MG63 (cell line): ENCODE data around the gene CTNNBL1. TPM values are rescaled to one million over a fixed set of nuclear protein-coding genes. Genes with fewer than 3 reads are reported as not detected.
A peak's percentile ranks its signal among the peaks of the same experiment; 100 is the strongest.

Source experiments
- DNase-seq: peaks from one replicate; pipeline ENCODE4 v3.0.0-alpha.2; 2020
- H3K27me3 ChIP-seq: fragments of 250-450 bp; sonication (Bioruptor Pico); 2 replicates; pipeline ENCODE4 v1.5.1; 2020; ENCODE audit warnings: mild to moderate bottlenecking, moderate library complexity
- H3K36me3 ChIP-seq: fragments of 250-450 bp; sonication (Bioruptor Pico); 2 replicates; pipeline ENCODE4 v1.5.1; 2020; ENCODE audit warnings: mild to moderate bottlenecking, moderate library complexity
- H3K4me3 ChIP-seq: fragments of 250-450 bp; sonication (Bioruptor Pico); 2 replicates; pipeline ENCODE4 v1.5.1; 2020; ENCODE audit warnings: mild to moderate bottlenecking, moderate library complexity
- H3K9me3 ChIP-seq: fragments of 250-450 bp; sonication (Bioruptor Pico); 2 replicates; pipeline ENCODE4 v1.5.1; 2020; ENCODE audit warnings: mild to moderate bottlenecking, moderate library complexity
- total RNA-seq: library from RNA; depleted of rRNA; stranded (reverse); fragments of >200 nt; shearing (Covaris generic); gene quantifications from 2 replicates; pipeline ENCODE4 v1.2.3, GENCODE V29; 2014; ENCODE audit warnings: low replicate concordance

The CTNNBL1 gene
- total RNA-seq, 1 experiment from 2014 or later = 44.9 TPM

DNA sequence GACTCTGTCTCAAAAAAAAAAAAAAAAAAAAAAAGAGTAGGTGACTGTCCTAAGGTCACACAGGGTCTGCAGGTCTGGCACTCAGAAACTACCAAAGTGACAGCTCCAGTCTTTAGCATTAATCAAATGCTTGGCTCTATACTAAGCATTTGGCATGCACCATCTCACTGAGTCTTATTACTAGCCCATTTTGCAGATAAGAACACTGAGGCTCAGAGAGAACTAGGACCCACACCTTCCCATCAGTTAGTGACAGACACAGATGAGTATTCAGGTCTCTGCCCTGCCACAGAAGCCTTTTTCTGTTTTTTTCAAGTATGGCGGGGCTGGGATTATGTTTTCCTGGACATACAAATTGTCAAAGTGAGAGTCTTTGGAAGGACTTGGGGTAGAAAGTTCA lies 186.0 kb downstream of the CTNNBL1 start:
- Histone ChIP-seq H3K27me3 (no peaks in the 10 kb centered on the region), H3K4me3 (no peak overlapping the region), H3K9me3 (no peaks in the 10 kb centered on the region), H3K36me3 (no peaks in the 10 kb centered on the region)
- no peak for DNase-seq

DNA sequence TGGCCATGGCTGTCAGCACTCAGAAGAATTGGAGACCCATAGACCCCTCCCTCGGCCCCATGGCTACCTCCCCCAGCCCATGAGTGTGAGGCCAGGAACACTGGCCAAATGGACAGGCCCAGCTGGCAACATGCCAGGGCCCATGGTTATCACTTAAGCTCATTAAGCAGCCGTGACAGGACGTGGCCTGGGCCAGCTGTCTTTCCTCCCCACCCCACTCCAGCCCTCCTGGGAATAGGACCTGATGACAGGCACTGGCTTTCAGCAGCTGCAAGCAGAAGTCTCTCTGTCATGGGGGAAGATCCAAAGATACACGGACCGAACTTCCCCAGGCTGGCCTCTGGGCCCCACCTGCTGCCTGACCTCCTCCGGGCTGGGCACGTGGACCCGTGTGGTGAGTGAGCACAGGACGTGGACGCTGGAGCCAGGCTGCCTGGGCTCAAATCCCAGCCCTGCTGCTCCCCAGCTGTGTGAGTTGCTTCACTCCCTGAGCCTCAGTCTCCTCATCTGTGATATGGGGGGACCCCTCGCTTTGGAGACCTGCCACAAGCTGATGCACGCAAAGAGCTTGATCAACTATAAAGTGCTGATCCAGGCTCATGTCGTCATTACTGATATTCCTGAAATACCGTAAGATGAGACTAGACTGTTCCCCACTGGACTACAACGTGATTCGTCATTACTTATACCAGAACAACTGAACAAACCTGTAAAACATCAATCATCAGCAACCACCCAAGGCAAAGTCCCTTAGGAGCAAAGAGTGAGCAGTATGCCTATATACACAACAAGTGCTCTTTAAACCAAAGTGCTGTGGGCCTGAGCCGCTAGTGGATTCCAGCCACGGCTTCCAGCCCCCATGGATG lies 187.1 kb downstream of the CTNNBL1 start:
- H3K9me3 ChIP-seq = no peaks in the 10 kb centered on the region
- no peak for DNase-seq

DNA sequence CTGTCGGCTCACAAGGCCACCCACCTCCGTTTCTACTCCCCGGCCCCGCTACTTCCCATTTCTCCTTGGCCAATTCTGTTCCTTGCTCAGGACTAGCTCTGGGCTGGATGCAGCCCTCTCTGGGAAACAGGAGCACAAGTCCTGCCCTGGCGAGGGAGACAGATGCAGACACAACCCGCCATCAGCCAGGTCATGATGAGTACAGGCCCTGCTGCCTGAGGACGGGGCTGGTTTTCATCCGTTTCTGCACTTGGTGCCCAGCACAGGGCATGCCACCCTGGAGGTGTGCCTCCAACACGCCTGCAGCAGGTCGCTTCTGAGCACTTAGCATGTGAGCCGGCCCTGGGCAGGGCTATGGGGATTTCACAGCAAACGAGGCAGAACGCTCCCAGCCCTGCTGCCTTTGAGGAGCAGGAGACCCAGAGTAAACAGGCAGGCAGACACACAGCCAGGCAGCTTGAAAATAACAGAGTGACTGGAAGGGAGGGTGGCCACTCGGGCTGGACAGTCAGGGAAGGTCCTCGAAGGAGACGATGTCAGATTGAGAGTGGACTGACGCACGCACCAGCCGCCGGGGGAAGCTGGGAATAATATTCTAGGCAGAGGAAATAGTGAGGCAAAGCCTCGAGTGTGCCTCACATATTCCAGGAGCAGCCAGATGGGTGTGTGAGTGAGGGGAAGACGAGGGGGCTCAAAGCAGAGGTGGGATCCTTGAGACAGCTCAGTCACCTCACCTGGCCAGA lies 187.9 kb downstream of the CTNNBL1 start:
- H3K9me3 ChIP-seq = no peaks in the 10 kb centered on the region
- H3K4me3 ChIP-seq = no peak overlapping the region
- H3K36me3 ChIP-seq = no peaks in the 10 kb centered on the region
- no peak for DNase-seq
- no peaks in the 10 kb centered on the region for H3K27me3 ChIP-seq

More for the DNA sequence above, 187.1 kb downstream of the CTNNBL1 start:
- Histone ChIP-seq H3K36me3 (no peaks in the 10 kb centered on the region), H3K4me3 (no peak overlapping the region), H3K27me3 (no peaks in the 10 kb centered on the region)

DNA sequence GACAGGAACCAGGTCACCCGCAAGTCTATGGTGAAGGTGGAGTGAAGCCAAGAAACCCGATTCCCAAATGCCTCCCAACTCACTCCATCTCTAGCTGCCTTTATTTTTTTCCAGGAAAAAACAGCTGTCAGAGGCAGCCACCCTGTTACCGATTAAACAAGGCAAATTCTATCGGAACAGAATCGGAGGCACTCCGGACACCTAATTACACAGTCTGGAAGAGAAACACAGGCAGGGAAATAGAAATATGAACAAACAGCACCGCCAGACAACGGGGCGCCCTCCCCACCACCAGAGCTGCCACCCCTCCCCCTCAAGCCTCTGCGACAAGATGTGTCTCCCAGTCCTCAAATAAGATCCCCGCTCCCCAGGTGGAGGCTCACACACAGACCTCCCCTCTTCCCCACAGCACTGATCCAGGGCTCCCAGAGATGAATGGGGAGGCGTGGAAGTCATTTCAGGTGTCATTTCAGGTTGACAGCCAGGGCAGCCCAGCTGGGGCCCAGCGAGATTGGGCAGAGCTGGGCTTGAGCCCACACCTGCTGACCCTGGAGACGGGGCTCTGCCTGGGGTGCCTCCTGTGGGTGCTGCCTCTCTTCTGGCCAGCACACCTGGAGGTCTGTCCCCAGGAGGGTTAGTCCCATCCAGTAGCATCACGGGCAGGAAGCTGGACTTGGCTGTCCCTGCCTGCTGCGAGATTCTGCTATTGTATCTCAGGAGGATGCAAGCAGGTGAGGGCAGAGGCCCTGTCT lies 189.3 kb downstream of the CTNNBL1 start:
- DNase-seq = no peak
- no peak overlapping the region for H3K4me3 ChIP-seq

DNA sequence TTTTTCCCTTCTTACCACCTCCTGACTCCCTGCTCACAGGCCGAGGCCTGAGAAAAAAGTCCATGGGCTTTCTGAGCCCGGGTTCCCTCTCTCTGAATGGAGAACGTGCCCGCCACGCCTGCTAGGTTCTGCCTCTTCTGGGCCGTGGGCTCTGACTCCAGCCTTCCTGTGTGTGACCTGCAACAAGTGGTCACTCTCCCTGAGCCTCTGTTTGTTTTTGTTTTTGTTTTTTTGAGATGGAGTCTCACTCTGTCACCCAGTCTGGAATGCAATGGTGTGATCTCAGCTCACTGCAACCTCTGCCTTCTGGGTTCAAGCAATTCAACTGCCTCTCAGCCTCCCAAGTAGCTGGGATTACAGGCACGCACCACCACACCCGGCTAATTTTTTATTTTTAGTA lies 191.2 kb downstream of the CTNNBL1 start:
- H3K36me3 ChIP-seq = no peaks in the 10 kb centered on the region
- no peaks in the 10 kb centered on the region for H3K27me3 ChIP-seq
- no peaks in the 10 kb centered on the region for H3K9me3 ChIP-seq
- H3K4me3 ChIP-seq = no peak overlapping the region
- DNase-seq = no peak

More for the DNA sequence above, 189.3 kb downstream of the CTNNBL1 start:
- Histone ChIP-seq H3K9me3 (no peaks in the 10 kb centered on the region), H3K27me3 (no peaks in the 10 kb centered on the region), H3K36me3 (no peaks in the 10 kb centered on the region)

DNA sequence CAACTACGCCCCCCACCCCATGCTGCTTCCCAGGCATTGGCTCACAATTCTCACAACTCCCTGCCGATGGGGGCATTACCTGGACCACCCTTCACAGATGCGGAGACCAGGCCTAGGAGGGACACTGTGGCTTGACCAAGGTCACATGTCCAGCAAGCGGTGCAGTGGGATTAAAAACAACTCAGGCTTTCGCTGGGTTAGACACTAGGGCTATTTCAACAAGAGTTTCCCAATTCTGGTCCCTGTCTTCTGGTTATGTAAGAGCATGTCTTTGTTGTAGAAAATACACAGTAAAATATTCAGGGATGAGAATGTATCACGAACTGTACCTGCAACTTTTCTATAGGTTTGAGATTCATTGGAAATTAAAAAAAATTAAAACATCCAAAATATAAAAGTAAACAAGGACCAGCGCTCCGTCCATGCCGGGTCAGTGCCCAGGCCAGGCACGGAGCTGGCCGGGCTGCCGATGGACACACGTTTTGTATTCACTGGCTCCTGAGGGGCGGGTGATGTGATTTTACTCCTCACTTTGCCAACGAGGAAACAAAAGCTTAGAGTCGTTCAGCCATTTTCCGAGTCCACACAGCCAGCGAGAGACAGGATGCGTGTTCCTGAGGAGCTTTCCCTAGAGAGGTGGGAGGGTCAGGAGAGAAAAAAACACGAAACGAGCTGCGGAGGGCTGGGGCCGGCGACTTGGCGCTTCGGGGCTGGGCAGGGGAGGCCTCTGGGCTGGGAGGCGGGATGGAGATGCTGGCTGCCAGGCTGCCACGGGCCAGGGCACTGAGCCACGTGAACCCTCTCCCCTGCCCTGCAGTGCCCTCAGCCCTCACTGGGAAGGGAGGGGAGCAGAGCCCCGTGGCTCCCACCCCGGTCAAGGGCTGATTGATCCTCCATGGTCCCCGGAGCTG lies 192.0 kb downstream of the CTNNBL1 start:
- Histone ChIP-seq H3K36me3 (no peaks in the 10 kb centered on the region), H3K9me3 (no peaks in the 10 kb centered on the region), H3K27me3 (no peaks in the 10 kb centered on the region), H3K4me3 (no peak overlapping the region)
- no peak for DNase-seq

DNA sequence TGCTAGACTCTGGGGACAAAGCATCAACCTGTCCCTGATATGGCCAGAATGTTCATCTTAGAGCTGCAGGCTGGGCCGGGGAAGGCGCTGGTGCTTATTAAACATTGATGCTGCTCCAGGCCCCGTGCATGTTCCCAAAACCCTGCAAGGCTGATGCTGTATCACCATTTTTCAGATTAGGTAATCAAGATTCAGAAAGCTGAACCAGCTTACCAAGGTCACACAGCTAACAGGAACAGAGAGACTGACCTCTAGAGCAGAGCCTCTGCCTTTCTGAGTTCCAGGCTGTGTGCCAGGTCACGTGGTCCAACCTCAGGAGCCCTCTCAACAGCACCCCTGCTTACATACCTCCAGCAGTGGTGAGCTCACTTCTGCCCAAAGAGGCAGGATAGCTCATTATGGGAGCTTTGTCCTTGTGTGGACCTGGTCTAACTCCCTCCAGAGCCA lies 193.0 kb downstream of the CTNNBL1 start:
- no peaks in the 10 kb centered on the region for H3K27me3 ChIP-seq
- DNase-seq = peak; percentile 46
- no peaks in the 10 kb centered on the region for H3K9me3 ChIP-seq
- no peaks in the 10 kb centered on the region for H3K36me3 ChIP-seq
- no peak overlapping the region for H3K4me3 ChIP-seq

DNA sequence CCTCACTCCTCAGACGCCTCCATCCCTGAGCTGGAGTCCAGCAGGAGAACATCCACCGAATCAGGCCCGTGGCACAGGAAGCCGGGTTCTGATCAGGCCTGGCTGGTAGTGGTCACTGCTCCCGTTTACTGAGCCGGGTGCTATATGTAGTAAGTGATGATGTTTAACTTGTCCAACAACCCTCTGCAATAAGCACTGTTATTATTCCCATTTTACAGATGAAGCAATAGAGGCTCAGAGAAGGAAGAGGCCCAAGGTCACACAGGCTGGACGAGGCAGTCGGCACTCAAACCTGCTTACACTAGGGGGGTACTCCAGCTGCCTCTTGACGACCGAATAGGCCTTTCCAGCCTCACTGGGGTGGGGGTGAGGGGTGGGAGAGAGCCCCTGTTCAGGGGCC lies 194.8 kb downstream of the CTNNBL1 start:
- Histone ChIP-seq H3K9me3 (no peaks in the 10 kb centered on the region), H3K4me3 (no peak overlapping the region)
- DNase-seq = no peak

DNA sequence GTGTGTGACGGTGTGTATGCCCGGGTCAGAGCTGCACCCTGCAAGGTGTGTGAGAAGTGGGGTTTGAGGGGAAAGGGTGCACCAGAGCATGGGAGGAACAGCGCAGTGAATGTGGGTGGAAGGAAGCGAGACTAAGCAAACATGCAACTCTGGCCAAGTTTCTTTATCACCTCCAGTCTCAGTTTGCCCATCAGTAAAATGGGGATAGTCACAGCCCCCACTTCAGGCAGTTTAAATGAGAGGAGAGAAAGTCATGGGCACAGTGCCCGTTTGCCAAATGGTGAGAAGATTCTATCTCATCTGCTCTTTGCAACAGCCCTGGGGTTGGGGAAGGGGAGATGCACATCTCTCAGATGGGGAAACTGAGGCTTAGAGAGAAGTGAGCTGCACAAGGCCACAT lies 196.3 kb downstream of the CTNNBL1 start:
- no peak for DNase-seq
- no peaks in the 10 kb centered on the region for H3K27me3 ChIP-seq
- no peak overlapping the region for H3K4me3 ChIP-seq
- no peaks in the 10 kb centered on the region for H3K9me3 ChIP-seq
- H3K36me3 ChIP-seq = no peaks in the 10 kb centered on the region

More for the DNA sequence above, 194.8 kb downstream of the CTNNBL1 start:
- Histone ChIP-seq H3K27me3 (no peaks in the 10 kb centered on the region), H3K36me3 (no peaks in the 10 kb centered on the region)

DNA sequence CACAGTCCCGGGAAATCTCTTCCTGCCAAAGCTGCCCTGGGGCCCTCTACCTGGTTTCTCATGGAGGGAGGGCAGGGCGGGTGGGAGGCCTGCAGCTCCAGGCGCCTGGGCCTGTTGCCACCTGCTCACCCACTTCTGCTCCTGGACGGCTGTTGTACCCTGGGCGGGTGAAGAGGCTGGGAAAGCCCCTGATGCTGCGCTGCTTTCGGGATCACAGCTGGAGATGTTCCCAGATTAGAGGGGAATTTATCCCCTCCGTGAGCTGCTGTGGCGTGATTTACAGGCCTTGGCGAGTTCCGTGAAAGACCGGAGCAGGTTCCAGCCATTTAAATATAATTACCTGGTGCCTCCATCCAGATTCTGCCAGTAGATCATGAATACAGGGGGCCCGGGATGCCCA lies 196.8 kb downstream of the CTNNBL1 start:
- no peak for DNase-seq
- Histone ChIP-seq H3K4me3 (no peak overlapping the region), H3K9me3 (no peaks in the 10 kb centered on the region), H3K27me3 (no peaks in the 10 kb centered on the region), H3K36me3 (no peaks in the 10 kb centered on the region)

DNA sequence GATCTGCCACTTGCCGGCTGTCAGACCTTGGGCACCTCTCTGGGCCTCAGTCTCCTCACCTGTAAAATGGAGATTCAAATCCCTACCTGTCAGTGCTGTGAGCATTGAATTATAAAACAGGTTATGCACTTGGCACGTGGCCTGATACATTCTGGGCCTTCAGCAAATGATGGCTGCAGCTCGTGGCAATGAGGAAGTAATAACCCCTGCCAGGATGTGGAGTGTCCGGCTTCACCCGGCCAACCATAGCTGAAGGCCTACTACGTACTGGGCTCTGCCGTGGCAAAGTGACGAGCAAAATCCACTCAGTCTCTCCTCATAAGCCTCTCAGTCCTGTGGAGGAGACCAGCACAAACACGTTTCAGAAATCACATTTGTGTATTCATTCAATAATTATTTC lies 198.2 kb downstream of the CTNNBL1 start:
- DNase-seq = no peak
- Histone ChIP-seq H3K9me3 (no peaks in the 10 kb centered on the region), H3K36me3 (no peaks in the 10 kb centered on the region), H3K27me3 (no peaks in the 10 kb centered on the region), H3K4me3 (no peak overlapping the region)

DNA sequence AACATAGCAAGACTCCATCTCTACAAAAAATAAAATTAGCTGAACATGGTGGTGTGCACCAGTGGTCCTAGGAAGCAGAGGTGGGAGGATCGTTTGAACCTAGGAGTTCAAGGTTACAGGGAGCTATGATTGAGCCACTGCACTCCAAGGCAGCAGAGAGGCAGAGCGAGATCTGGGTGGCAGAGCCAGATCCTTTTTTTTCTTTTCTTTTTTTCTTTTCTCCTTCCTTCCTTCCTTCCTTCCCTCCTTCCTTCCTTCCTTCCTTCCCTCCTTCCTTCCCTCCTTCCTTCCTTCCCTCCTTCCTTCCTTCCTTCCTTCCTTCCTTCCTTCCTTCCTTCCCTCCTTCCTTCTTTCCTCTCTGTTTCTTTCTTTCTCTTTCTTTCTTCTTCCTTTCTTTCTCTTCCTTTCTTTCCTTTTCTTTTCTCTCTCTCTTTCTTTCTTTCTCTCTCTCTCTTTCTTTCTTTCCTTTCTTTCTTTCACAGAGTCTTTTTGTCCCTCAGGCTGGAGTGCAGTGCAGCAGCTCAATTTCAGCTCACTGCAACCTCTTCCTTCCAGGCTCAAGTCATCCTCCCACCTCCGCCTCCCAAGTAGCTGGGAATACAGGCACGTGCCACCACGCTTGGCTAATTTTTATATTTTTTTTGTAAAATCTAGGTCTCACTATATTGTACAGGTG lies 199.9 kb downstream of the CTNNBL1 start:
- no peak overlapping the region for H3K4me3 ChIP-seq
- no peaks in the 10 kb centered on the region for H3K36me3 ChIP-seq
- no peaks in the 10 kb centered on the region for H3K9me3 ChIP-seq
- no peak for DNase-seq
- no peaks in the 10 kb centered on the region for H3K27me3 ChIP-seq

DNA sequence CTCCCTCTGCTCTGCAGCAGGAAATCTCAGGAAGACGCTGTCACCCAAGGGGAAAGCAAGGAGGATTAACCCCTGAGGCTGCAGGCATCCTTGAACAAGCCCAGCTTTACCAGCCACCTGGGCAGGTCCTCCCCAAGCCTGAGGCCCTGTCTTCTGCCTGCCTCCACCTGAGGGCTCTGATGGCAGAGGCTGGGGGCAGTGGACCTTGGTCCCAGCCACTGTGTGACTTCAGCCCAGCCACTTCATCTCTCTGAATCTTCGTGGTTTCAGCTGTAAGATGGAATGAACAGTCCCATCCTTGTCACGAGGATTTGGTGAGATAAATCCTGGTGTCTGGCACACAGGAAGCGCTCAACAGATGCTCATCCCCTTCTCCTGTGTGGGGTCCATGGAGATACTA lies 200.6 kb downstream of the CTNNBL1 start:
- no peak for DNase-seq
- Histone ChIP-seq H3K27me3 (no peaks in the 10 kb centered on the region), H3K36me3 (no peaks in the 10 kb centered on the region), H3K9me3 (no peaks in the 10 kb centered on the region), H3K4me3 (no peak overlapping the region)

DNA sequence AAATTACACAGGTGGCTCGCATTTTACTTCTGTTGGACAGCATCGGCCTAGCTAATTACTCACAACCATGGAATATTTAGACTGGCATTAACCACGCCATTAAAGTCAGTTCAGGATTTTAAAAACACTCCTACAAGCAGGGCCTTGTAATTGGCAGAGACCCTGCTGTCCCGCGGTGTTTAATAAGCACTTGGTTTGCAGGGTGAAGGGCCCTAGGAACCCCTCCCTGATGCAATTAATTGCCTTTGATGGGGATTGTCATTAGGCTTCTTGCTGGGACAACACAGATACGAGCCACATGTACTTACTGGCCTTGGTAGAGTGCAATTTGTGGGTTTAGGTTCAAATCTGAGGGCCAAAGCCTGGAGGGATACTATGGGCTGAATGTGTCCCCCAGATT lies 201.3 kb downstream of the CTNNBL1 start:
- no peaks in the 10 kb centered on the region for H3K9me3 ChIP-seq
- no peak for DNase-seq
- no peaks in the 10 kb centered on the region for H3K36me3 ChIP-seq
- no peak overlapping the region for H3K4me3 ChIP-seq
- no peaks in the 10 kb centered on the region for H3K27me3 ChIP-seq

DNA sequence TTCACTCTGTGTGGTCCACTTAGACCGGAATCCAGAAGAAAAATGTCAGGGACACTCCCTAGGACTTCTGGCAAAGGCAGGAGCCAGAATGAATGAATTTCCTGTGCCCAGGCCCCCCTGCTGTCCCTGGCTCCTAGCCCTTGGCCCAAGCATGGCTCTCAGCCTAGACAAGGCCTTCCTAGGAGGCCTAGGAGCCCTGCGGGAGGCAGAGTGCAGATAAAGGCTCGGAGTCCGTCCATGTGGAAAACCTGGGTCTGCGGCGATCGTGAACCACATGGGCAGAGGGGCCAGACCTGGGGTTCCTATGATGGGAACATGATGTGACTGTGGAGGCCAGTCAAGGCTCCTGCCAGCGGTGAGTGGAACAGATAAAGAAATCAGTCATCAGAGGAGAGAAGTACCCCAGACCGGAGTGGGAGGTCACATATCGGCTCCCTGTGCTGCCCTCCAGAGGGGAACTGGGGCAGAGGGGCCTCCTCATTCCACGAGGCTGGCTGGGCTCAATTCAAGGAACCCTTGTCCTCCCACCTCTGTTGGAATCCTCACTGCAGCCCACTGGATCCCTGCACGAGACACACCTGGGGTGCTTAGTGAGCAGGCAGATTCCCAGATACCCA lies 203.2 kb downstream of the CTNNBL1 start:
- Histone ChIP-seq H3K36me3 (no peaks in the 10 kb centered on the region), H3K9me3 (no peaks in the 10 kb centered on the region), H3K4me3 (no peak overlapping the region), H3K27me3 (peaks cover 2% of the 10 kb centered on the region; the same call in 1 of the 2 replicates)
- peak; percentile 89 for DNase-seq
